Mucosa of rectum (tissue), 2 donors: ENCODE measurements around the gene SPAG9.

ENCODE experiments used
- H3K27ac ChIP-seq, 2 donors: one replicate each; pipeline ENCODE4 v1.7.0; 2013; ENCODE audit warnings: inconsistent platforms in 2 of 2, low read depth in 2 of 2, low read length in 2 of 2
- H3K27me3 ChIP-seq, 2 donors: one replicate each; pipeline ENCODE4 v1.7.0; 2013; ENCODE audit warnings: low read length in 2 of 2; ENCODE audit not compliant: control insufficient read depth in 2 of 2, insufficient read depth in 2 of 2
- H3K36me3 ChIP-seq, 2 donors: one replicate each; pipeline ENCODE4 v1.7.0; 2013; ENCODE audit warnings: low read length in 2 of 2; ENCODE audit not compliant: control insufficient read depth in 2 of 2, insufficient read depth in 2 of 2
- H3K4me1 ChIP-seq, 2 donors: one replicate each; pipeline ENCODE4 v1.7.0; 2013; ENCODE audit warnings: low read length in 2 of 2, mild to moderate bottlenecking in 1 of 2; ENCODE audit not compliant: control insufficient read depth in 2 of 2, insufficient read depth in 2 of 2
- H3K4me3 ChIP-seq, 2 donors: one replicate each; pipeline ENCODE4 v1.7.0; 2013; ENCODE audit warnings: low read length in 2 of 2
- H3K9ac ChIP-seq, 2 donors: one replicate each; pipeline ENCODE4 v1.7.0; 2013; ENCODE audit warnings: low read length in 2 of 2, low read depth in 1 of 2, mild to moderate bottlenecking in 1 of 2
- H3K9me3 ChIP-seq, 2 donors: one replicate each; pipeline ENCODE4 v1.7.0; 2013; ENCODE audit warnings: low read length in 2 of 2; ENCODE audit not compliant: control insufficient read depth in 2 of 2
- donor health status: healthy.
- donor health status: Normal muscosa, but diverticular disease.

The SPAG9 gene

DNA sequence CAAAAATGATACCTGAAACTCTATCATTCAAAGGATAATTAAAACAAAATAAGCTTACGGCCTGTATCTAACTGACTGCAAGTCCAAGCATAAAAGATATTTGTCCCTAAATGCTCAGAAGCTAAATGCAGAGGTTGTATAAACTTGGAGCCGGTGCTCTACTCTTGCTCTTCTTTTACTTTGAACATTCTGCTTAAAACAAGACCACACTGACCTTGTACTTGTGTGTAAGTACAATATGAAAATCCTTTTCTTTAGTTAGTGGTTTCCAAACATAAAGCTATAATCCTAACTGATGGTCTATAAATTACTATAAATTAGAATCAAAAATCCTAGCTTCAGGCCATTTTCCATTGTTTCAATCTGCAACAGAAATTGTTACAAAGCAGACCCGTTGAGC lies 74.6 kb downstream of the SPAG9 start:
- H3K4me3 ChIP-seq, result no peak overlapping the region
- H3K27ac ChIP-seq, result no peak overlapping the region
- H3K36me3 ChIP-seq, result peaks cover 0 to 4% of the 10 kb centered on the region in 2 donors
- no peaks in the 10 kb centered on the region for H3K27me3 ChIP-seq
- no peak overlapping the region for H3K9ac ChIP-seq
- H3K9me3 ChIP-seq, result no peaks in the 10 kb centered on the region
- H3K4me1 ChIP-seq, result no peaks in the 10 kb centered on the region

DNA sequence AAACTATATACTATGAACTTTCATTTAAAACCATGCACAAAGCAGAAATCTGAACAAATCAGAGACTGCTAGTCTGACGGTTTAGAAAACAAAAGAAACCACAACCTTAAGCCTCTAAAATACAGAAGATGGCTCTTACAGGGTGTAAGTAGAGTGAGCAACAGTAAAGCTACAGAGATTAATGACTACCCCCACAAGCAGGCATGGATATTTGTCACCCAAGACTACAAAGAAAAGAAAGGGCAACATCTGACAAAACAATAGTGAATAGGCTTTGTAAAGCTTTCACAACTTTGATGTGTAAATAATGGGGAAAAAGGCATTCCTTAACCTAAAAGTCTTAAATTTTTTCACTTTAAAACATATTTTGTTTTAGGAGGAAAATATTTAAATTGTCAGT lies 75.0 kb downstream of the SPAG9 start:
- Histone ChIP-seq H3K4me3 (no peak overlapping the region), H3K9me3 (no peaks in the 10 kb centered on the region), H3K36me3 (peaks cover 0 to 4% of the 10 kb centered on the region in 2 donors), H3K27me3 (no peaks in the 10 kb centered on the region), H3K4me1 (no peaks in the 10 kb centered on the region), H3K9ac (no peak overlapping the region), H3K27ac (no peak overlapping the region)

DNA sequence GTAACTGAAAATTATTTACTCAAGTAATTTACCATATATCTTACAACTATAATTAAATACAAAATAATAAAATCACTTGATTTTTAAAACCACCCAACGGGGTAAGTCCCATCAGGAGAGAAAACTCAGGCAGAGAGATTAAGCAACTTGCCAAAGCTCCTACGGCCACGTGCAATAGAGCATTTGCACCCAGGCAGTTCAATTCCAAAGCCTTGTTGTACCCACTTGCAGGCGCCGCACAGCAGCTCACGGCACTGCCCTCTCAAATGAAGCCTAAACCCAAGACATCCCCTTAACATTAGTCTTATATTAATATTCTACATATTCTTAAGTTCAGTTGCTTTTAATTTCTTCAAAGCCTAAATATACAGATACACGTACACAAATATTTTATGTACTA lies 75.7 kb downstream of the SPAG9 start:
- no peak overlapping the region for H3K9ac ChIP-seq
- H3K4me3 ChIP-seq, result no peak overlapping the region
- peaks cover 0 to 2% of the 10 kb centered on the region in 2 donors for H3K36me3 ChIP-seq
- H3K9me3 ChIP-seq, result no peaks in the 10 kb centered on the region
- no peak overlapping the region for H3K27ac ChIP-seq
- H3K27me3 ChIP-seq, result no peaks in the 10 kb centered on the region
- H3K4me1 ChIP-seq, result no peaks in the 10 kb centered on the region

DNA sequence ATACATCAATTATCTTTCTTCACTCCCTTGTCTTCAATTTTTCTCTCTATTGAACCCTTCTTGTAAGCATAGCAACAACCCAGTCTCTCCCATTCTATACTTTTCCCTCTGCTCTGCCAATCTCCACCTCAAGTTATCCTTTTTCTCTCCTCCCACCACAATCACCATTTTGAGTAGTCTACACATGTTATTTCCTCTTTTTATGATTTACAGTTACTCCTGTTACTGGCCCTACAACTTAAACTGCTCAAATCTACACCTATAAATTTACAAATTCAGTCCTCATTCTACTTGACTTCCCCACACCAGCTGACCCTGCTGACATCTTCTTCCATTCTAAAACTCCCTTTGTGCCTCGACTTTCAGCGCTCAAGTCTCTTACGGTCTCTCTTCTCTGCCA lies 84.6 kb downstream of the SPAG9 start:
- no peaks in the 10 kb centered on the region for H3K4me1 ChIP-seq
- H3K36me3 ChIP-seq, result peaks cover 8 to 10% of the 10 kb centered on the region in 2 donors
- no peaks in the 10 kb centered on the region for H3K9me3 ChIP-seq
- H3K4me3 ChIP-seq, result no peak overlapping the region
- no peaks in the 10 kb centered on the region for H3K27me3 ChIP-seq
- H3K27ac ChIP-seq, result no peak overlapping the region
- no peak overlapping the region for H3K9ac ChIP-seq

DNA sequence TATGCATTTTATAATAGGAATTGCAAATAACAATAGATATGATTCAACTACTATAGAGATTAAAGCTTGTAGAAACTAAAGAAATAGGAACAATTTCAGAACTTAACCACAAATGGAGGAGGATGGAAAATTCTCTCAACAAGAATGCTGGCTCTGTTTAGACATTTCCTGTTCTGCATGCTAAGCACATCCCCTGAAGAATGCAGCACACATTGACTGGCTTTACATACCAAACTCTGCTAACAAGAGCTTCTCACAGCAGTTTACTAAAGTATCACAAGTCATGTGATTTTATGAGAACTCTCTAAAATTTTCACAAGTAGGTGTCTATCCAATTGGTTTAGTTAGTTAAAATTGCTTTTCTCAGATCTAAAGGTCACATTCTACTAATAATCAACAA lies 85.2 kb downstream of the SPAG9 start:
- no peak overlapping the region for H3K9ac ChIP-seq
- no peak overlapping the region for H3K27ac ChIP-seq
- no peaks in the 10 kb centered on the region for H3K4me1 ChIP-seq

DNA sequence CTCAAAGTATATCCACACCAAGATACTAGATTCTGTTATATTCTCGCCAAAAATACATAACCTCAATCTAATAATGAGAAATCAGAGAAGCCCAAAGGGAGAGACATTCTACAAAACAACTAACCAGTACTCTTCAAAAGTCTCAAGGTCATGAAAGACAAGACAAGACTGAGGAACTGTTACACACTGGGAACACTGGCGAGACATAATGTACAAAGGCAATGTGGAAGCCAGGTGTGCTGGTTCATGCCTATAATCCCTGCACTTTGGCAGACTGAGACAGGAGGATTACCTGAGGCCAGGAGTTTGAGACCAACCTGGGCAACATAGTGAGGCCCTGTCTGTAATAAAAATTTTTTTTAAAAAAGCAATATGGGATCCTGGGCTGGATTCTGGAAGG lies 85.9 kb downstream of the SPAG9 start:
- H3K4me1 ChIP-seq, result peaks cover 0 to 6% of the 10 kb centered on the region in 2 donors
- no peak overlapping the region for H3K9ac ChIP-seq
- H3K4me3 ChIP-seq, result no peak overlapping the region
- H3K27me3 ChIP-seq, result no peaks in the 10 kb centered on the region
- peaks cover 8 to 10% of the 10 kb centered on the region in 2 donors for H3K36me3 ChIP-seq
- H3K27ac ChIP-seq, result no peak overlapping the region
- no peaks in the 10 kb centered on the region for H3K9me3 ChIP-seq

More for the DNA sequence above, 85.2 kb downstream of the SPAG9 start:
- no peaks in the 10 kb centered on the region for H3K9me3 ChIP-seq
- H3K36me3 ChIP-seq, result peaks cover 8 to 10% of the 10 kb centered on the region in 2 donors
- H3K4me3 ChIP-seq, result no peak overlapping the region
- no peaks in the 10 kb centered on the region for H3K27me3 ChIP-seq

DNA sequence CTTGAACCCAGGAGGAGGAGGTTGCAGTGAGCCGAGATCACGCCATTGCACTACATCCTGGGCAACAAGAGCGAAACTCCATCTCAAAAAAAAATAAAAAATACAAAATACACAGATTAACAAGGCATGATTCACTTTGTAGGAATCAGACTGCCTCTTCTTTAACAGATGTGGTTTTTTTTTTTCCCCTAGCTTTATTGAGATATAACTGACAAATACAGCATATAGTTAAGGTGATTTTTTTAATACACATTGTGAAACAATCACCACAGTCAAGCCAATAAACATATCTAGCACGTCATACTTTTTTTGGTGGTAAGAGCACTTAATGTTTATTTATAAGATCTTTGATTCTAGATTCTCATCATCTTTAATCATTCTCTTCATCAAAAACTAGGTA lies 87.8 kb downstream of the SPAG9 start:
- no peak overlapping the region for H3K9ac ChIP-seq
- peaks cover 3 to 7% of the 10 kb centered on the region in 2 donors for H3K36me3 ChIP-seq
- no peaks in the 10 kb centered on the region for H3K27me3 ChIP-seq
- H3K9me3 ChIP-seq, result no peaks in the 10 kb centered on the region
- H3K4me3 ChIP-seq, result no peak overlapping the region
- H3K27ac ChIP-seq, result no peak overlapping the region
- H3K4me1 ChIP-seq, result peaks cover 0 to 6% of the 10 kb centered on the region in 2 donors

DNA sequence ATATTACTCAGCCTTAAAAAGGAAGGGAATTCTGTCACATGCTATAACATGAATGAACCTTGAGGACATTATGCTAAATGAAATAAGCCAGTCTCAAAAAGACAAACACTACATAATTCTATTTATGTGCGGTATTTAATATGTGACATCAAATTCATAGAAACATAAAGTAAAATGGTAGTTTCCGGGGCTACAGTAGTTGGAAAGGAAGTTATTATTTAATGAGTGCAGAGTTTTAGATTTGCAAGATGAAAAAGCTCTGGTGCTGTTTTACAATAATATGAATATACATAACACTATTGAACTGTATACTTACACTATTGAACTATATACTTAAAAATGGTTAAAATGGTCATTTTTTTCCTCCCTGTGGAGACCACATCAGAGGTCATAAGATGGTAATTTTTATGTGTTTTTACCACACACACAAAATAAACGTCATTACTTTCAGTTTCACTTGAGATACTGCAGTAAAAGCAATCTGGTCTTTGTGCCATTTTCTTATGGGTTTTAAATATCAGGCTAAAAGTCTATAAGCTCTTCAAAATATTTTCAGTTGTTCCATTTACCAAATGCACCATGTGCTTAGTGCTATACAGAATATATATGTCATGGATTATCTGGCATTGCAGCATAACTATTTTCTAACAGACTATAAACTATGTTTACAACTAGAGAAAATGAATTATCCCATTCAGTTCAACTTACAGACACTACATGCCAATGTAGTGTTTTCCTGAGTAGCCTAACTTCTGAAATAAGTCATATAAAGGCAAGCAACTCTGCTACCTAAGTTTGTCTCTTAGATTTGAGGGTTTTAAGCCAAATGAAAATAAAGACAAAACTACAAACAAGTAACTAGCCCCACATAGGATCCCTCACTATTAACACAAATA lies 90.9 kb downstream of the SPAG9 start:
- no peaks in the 10 kb centered on the region for H3K27me3 ChIP-seq
- peaks cover 0 to 3% of the 10 kb centered on the region in 2 donors for H3K36me3 ChIP-seq
- no peaks in the 10 kb centered on the region for H3K9me3 ChIP-seq
- H3K27ac ChIP-seq, result peak overlapping the region; percentile 35 to 67
- peaks cover 0 to 6% of the 10 kb centered on the region in 2 donors for H3K4me1 ChIP-seq
- H3K4me3 ChIP-seq, result peak overlapping the region; percentile 26 to 39
- H3K9ac ChIP-seq, result peak overlapping the region; percentile 28 to 38

DNA sequence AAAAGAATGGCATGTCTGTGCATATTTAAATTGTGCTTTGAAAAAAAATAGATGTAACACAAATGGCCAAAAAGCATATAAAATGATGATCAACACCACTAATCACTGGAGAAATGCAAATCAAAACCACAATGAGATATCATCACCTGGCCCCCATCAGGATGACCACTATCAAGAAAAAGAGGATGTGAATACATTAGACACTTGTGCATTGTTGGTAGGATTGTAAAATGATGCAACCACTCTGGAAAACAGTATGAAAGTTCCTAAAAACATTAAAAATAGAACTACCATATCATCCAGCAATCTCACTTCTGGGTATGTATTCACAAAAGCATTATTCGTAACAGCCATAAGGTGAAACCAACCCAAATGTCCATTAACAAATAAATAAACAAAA lies 91.5 kb downstream of the SPAG9 start:
- no peak overlapping the region for H3K9ac ChIP-seq
- H3K27me3 ChIP-seq, result no peaks in the 10 kb centered on the region
- H3K9me3 ChIP-seq, result no peaks in the 10 kb centered on the region
- H3K27ac ChIP-seq, result peak overlapping the region in 1 of 2 donors; percentile 35
- peak overlapping the region; percentile 26 to 39 for H3K4me3 ChIP-seq
- no peaks in the 10 kb centered on the region for H3K36me3 ChIP-seq
- peaks cover 0 to 6% of the 10 kb centered on the region in 2 donors for H3K4me1 ChIP-seq

DNA sequence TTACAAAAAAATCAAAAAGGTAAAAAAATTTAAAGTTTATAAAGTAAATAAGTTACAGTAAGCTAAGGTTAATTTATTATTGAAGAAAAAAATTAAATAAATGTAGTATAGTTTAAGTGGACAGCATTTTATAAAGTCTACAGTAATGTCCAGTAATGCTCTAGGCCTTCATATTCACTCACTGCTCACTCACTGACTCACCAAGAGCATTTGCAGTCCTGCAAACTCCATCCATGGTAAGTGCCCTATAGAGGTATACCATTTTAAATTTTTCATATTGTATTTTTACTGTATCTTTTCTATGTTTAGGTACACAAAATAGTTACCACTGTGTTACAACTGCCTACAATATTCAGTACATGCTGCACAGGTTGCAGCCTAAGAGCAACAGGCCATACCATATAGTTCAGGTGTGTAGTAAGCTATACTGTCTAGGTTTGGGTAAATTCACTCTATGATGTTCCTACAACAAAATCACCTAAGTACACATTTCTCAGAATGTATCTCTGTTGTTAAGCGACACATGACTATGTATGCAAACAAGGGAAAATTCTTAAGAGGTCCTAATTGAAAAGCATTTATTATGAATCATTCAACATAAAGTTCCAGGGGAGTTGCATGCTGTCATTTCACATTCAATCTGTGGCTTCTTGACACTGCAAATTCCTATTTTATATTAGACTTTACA lies 92.3 kb downstream of the SPAG9 start:
- H3K27ac ChIP-seq, result no peak overlapping the region
- H3K9ac ChIP-seq, result no peak overlapping the region
- H3K36me3 ChIP-seq, result no peaks in the 10 kb centered on the region
- no peak overlapping the region for H3K4me3 ChIP-seq
- H3K27me3 ChIP-seq, result no peaks in the 10 kb centered on the region
- H3K4me1 ChIP-seq, result peaks cover 0 to 6% of the 10 kb centered on the region in 2 donors
- no peaks in the 10 kb centered on the region for H3K9me3 ChIP-seq
